Measurements from ENCODE around the gene CYP26C1.
"Not testable (repeated sequence)": the region's sequence is repeated elsewhere in the genome, so short reads cannot be mapped to it uniquely, and the experiment has no call there.

CYP26C1 gene

DNA sequence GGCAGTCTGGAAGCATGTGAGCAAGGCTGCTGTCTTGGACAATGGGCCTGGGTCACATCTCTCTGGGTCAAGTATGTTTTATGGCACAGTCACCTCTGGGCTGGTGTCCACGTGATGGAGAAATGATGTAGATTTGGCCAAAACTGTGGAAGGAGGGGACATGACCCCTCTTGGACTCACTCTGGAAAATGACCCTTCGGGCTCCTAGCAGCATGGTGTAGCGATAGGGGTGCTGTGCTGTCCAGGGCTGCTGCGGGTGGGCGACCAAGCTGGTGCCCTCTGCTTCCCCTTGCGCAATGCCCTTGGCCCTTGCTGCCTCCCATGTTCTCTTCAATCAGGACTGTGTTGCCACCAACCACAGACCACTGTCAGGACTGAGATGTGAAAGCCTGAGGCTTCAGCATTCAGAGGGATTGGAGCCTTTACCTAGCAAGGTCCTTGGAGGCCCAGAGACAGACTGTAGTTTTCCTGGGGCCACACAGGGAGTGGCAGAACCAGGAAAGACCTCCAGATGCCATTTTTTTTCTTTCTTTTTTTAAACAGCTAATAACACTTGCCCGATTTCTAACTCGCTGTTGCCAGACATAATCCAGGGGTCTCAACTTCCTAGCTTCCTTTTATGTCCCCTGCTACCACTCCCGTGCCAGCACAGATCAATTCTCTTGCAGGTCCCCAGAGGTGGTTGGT is 19.2 kb downstream of the CYP26C1 start:
- DNase-seq, result no peak

DNA sequence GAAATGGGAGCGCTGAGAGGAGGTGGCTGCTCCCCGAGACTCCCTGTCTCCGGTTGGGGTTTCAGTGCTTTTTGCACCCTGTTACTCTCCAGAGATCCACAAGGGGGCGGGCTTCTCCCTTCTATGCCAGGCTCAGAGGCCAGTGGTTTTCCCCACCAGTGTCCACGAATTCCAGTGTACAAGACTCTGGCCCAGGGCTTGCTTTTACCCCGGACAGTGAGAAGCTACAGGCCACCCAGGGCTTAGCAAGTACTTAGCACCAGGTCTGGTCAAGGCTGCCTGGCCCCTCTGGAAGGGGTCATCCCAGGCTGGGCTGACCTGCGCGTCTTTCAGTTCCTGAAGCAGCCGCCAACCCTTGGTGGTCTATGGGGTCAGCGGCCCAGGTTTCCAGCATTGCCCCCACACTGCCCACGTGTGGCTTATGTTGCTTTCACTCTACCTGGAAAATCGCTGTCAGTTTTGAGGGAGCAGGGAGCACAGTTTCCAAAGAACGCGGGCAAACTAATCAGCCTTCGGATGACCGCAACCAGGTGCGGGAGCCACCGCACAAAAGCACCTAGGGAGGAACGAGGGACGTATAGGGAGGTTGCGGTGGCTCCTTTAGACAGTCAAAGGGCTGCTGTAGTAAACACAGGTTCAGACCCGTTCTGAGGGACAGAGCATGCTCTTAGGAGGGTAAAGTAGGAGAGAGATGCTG is 19.9 kb downstream of the CYP26C1 start:
- peak; percentile 53 for DNase-seq

- no peak for DNase-seq
These were observed 20.7 kb downstream of the CYP26C1 start for GRCh38 chr10:93081318-93081717.

DNA sequence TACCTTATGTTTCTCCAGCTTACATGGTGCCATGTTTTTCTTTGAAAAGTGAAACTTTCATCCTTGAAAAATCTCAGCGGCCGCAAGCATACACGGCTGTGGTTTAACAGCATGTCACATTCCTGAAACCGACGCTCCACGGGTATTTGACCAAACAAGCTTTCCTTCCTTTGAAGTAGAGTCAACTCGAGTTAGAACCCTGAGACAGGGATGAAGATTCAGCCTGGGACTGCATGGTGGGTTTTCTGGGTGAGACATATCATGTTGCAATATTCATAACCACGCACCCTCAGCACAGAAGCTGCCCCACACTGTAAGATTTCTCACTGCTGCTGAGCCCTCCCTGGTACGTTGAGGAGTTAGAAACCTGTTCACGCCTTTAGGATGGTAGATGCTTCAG is 21.2 kb downstream of the CYP26C1 start:
- DNase-seq, result no peak

DNA sequence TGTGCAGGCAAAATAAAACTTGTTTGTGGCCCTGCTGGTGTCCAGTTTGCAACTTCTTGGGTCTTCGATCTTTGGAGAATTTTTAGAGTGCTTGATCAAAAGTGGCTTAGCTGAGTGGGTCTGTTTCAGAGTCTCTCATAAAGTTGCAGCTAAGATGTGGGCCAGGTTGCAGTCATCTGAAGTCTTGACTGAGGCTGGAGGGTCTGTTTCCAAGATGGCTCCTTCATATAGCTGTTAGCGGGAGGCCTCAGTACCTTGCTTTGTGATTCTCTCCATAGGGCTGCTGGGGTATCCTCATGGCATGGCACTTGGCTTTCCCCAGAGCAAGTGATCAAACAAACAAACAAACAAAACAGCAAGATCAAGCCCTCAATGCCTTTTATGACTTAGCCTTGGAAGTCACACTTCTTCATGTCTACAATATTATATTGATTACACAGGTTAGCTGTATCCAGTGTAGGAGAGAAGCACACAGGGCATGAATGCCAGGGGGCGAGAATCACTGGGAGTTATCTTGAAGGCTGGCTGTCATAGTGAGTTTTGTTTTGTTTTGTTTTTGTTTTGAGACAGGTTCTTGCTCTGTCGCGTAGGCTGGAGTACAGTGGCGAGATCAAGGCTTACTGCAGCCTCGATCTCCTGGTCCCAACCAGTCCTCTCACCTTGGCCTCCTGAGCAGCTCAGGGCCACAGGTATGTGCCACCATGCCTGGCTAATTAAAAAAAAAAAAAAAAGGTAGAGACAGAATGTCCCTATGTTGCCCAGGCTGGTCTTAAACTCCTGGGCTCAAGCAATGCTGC is 23.3 kb downstream of the CYP26C1 start:
- DNase-seq, result no peak

DNA sequence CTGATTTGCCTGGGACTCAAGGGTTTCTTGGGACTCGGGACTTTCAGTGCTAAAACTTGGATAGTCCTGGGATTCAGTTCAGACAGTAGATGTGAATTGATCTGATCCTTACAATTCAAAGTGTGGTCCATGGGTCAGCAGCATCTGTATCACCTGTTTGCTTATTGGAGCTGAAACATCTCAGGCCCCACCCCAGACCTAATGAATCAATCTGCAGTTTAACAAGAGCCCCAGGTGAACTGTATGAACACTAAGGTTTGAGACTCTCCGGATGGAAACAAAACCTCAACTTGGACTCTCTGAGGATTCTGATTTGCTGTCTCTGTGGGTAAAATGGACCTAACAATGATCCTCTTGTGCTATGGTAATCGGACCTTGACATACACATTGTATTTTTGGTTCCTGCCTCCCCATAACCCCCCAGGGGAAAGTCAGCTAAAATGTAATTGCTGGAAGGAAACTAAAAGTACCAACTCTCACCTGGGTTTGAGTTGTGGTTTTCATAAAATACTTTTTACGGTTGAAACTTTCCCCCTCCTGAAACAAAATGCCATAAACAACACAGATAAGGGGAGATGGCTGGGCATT is 24.8 kb downstream of the CYP26C1 start:
- no peak for DNase-seq

GRCh38 chr10:93086289-93086688 is 25.7 kb downstream of the CYP26C1 start:
- no peak for DNase-seq

DNA sequence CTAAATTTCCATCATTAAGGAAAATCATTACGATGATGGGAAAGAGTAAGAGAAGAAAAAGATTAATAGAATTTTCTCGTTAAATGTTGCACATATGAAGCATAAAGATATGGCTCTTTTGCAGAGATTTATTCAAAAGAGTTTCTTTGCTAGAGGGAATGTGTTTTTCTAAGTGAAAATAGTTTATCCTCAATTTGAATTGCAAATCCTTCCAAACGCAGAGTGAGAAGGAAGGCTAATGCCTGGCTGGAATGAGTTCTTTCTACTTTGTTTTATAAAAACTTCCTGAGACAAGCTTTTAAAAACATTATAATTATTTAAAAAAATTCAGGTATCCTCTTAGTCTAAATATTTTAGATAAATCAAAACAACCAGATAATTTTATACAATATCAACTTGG is 27.2 kb downstream of the CYP26C1 start:
- DNase-seq, result no peak

GRCh38 chr10:93088466-93088865 is 27.9 kb downstream of the CYP26C1 start:
- DNase-seq, result no peak

- no peak for DNase-seq
These were observed 30.0 kb downstream of the CYP26C1 start for GRCh38 chr10:93090619-93091018.

- DNase-seq, result no peak
These were observed 31.4 kb downstream of the CYP26C1 start for GRCh38 chr10:93091960-93092359.

DNA sequence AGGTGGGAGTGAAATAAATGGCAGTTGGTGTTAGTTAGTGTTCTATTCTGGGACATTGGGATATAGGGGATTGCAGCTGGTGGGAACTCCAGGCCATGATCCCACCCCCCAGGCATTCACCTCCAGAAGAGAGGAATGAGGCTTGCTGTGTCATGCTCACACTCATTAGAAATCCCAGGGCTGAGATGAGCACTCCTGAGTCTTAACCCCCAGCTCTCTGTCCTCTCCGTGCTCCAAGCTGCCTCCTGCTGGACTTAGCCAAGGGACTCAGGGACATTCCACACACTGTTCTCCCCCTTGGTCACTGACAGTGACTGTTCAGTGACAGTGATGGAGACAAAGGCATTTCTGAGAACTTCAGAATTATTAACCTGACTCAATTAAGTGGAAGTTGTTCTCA is 34.6 kb downstream of the CYP26C1 start:
- DNase-seq, result no peak

DNA sequence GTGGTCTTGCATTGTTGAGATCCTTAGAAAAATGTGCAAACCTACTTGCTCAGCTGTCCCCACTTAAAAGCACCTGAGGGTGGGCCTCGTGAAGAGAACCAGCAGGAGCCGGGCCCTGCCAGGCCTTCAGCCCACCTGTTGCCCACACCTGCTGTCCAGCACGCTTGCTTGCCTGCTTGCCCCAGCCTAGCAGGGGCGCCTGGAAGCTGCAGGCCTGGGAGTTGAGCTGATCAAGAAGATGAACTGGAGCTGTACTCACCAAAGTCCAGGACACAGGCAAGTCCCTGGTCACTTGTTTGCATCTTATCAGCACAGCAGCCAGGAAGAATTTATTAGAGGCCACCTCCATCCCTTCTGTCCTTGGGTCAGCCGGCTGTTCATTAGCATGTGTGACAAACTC is 36.3 kb downstream of the CYP26C1 start:
- no peak for DNase-seq

GRCh38 chr10:93097386-93097785 is 36.8 kb downstream of the CYP26C1 start:
- no peak for DNase-seq

DNA sequence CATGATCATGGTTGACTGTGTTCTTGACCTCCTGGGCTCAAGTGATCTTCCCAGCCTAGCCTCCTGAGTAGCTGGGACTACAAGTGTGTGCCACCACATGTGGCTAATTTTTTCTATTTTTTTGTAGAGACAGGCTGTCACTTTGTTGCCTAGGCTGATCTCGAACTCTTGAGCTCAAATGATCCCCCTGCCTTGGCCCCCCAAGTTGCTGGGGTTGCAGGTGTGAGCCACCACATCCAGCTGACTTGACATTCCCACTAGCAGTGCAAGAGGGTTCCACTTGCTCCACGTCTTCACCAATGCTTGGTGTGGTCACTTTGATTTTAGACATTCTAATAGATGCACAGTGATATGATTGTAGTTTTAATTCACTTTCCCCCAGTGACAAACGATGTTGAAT is 38.2 kb downstream of the CYP26C1 start:
- DNase-seq, result no peak

DNA sequence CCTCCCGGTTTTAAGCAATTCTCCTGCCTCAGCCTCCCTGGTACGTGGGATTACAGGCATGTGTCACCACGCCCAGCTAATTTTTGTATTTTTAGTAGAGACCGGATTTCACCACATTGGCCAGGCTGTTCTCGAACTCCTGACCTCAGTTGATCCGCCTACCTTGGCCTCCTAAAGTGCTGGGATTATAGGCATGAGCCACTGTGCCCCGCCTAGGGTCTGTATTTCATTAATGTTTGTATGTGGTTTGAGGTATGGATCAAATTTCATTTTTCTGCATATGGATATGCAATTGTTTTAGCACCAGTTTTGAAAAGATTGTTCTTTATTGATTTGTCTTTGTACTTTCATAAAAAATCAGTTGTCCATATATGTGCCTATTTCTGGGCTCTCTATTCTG is 39.1 kb downstream of the CYP26C1 start:
- DNase-seq, result no peak

GRCh38 chr10:93101148-93101547 is 40.5 kb downstream of the CYP26C1 start:
- not testable (repeated sequence) for DNase-seq

- DNase-seq, result no peak
These were observed 43.4 kb downstream of the CYP26C1 start for GRCh38 chr10:93103953-93104352.

DNA sequence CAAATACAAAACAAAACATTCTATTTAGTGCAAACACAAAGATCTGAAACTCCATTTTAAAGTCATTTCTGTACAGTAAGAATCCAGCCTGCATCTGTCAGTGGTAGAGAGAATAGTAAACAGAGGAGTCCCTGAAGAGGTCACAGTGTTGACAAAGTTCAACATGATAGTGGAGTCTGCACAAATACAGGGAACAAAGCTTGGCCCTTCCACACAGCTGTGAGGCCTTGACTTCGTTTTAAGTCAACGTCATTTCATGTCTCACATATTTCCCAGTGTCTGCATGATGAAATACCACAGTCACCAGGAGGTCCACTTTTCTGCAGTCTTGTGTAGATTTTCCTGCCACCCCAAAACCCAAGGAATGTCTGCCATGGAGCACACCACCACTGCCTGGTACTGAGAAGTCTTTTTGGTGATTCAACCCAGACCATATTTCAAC is 46.1 kb downstream of the CYP26C1 start:
- DNase-seq, result no peak

GRCh38 chr10:93110472-93111146 is 50.0 kb downstream of the CYP26C1 start:
- no peak for DNase-seq

GRCh38 chr10:93113042-93113441 is 52.4 kb downstream of the CYP26C1 start:
- DNase-seq, result no peak

- peak; percentile 67 for DNase-seq
These were observed 55.2 kb downstream of the CYP26C1 start for GRCh38 chr10:93115661-93116383.

Data from activated T-cell treated with anti-CD3 and anti-CD28 coated beads, Interleukin-2, amount 50 U/mL, for 1 hour (primary cell).